22Rv1 (cell line): ENCODE measurements around the gene FMO2.

Experiments used
- ZFX ChIP-seq: fragments of 450-650 bp; IDR thresholded peaks from 2 replicates; pipeline ENCODE4 v1.6.1; 2017; ENCODE audit warnings: antibody characterized with exemption, borderline replicate concordance
- TF ChIP-seq, protein P1 (sequence below): fragments of 450-650 bp; IDR thresholded peaks from 2 replicates; pipeline ENCODE4 v1.5.1; 2017; ENCODE audit warnings: mild to moderate bottlenecking

- TF ChIP-seq, protein P1, sequence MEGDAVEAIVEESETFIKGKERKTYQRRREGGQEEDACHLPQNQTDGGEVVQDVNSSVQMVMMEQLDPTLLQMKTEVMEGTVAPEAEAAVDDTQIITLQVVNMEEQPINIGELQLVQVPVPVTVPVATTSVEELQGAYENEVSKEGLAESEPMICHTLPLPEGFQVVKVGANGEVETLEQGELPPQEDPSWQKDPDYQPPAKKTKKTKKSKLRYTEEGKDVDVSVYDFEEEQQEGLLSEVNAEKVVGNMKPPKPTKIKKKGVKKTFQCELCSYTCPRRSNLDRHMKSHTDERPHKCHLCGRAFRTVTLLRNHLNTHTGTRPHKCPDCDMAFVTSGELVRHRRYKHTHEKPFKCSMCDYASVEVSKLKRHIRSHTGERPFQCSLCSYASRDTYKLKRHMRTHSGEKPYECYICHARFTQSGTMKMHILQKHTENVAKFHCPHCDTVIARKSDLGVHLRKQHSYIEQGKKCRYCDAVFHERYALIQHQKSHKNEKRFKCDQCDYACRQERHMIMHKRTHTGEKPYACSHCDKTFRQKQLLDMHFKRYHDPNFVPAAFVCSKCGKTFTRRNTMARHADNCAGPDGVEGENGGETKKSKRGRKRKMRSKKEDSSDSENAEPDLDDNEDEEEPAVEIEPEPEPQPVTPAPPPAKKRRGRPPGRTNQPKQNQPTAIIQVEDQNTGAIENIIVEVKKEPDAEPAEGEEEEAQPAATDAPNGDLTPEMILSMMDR = no peak
- TF ChIP-seq ZFX = no peak
These were observed 35.5 kb downstream of the FMO2 start for GRCh38 chr1:171220581-171221054.
